CD4-positive, alpha-beta T cell (primary cell): ENCODE data around the gene G6PD. TPM values are rescaled to one million over a fixed set of nuclear protein-coding genes. Genes with fewer than 3 reads are reported as not detected.

Experiments used
- ATAC-seq: fragments of 200-7000 bp; cut with Tn5 transposase; one replicate; pipeline ENCODE4 v1.10.0; 2022; ENCODE audit warnings: mild to moderate bottlenecking; ENCODE audit not compliant: poor library complexity
- CTCF ChIA-PET: fragments of 350-600 bp; sonication (Branson Sonifier 250); formaldehyde crosslinking; loops from one replicate; lab custom pipeline; 2021; ENCODE audit warnings: antibody characterized with exemption, inconsistent platforms; lab: Charles Lee
- POLR2A ChIA-PET: fragments of 350-600 bp; sonication (Branson Sonifier 250); formaldehyde crosslinking; loops from one replicate; lab custom pipeline; 2021; ENCODE audit warnings: antibody characterized with exemption, inconsistent platforms; lab: Charles Lee
- DNase-seq, 14 experiments: peaks; one replicate each; pipeline ENCODE4 v3.0.0-alpha.2; 2013 to 2020; ENCODE audit warnings: mixed read lengths in 2 of 14
- H3K27ac ChIP-seq, 2 donors: one replicate each; pipeline versions ENCODE4 v1.5.1 to v1.7.0; 2013; ENCODE audit warnings: low read length in 2 of 2, low read depth in 1 of 2, mild to moderate bottlenecking in 1 of 2
- H3K27me3 ChIP-seq, 2 experiments: 1 replicate in 1 of 2; 2 replicates in 1 of 2; pipeline versions ENCODE4 v1.6.1 to v1.7.0; 2013; ENCODE audit warnings: low read length in 2 of 2, control low read depth in 1 of 2, mild to moderate bottlenecking in 1 of 2, moderate library complexity in 1 of 2; ENCODE audit not compliant: insufficient read depth in 2 of 2, control insufficient read depth in 1 of 2
- H3K36me3 ChIP-seq: one replicate; pipeline ENCODE4 v1.6.1; 2013; ENCODE audit warnings: low read length, control low read depth; ENCODE audit not compliant: insufficient read depth
- H3K4me1 ChIP-seq: one replicate; pipeline ENCODE4 v1.6.1; 2013; ENCODE audit warnings: low read length, control low read depth; ENCODE audit not compliant: insufficient read depth
- H3K4me3 ChIP-seq: one replicate; pipeline ENCODE4 v1.5.1; 2013; ENCODE audit warnings: mild to moderate bottlenecking, low read length, moderate library complexity
- H3K9me3 ChIP-seq, 2 experiments: 1 replicate in 1 of 2; 2 replicates in 1 of 2; pipeline versions ENCODE4 v1.6.1 to v1.7.0; 2013; ENCODE audit warnings: low read length in 2 of 2, mild to moderate bottlenecking in 2 of 2, control low read depth in 1 of 2, moderate library complexity in 1 of 2; ENCODE audit not compliant: control insufficient read depth in 1 of 2, insufficient read depth in 1 of 2
- H3K27ac Mint-ChIP-seq: one replicate; pipeline ENCODE4 v1.8.0; 2020; ENCODE audit warnings: mixed read lengths
- H3K27me3 Mint-ChIP-seq: one replicate; pipeline ENCODE4 v1.8.0; 2021; ENCODE audit warnings: mixed read lengths
- H3K36me3 Mint-ChIP-seq: one replicate; pipeline ENCODE4 v1.8.0; 2021; ENCODE audit warnings: low read depth, mixed read lengths
- H3K4me1 Mint-ChIP-seq: one replicate; pipeline ENCODE4 v1.8.0; 2021; ENCODE audit warnings: low read depth, mixed read lengths
- H3K4me3 Mint-ChIP-seq: one replicate; pipeline ENCODE4 v1.8.0; 2020; ENCODE audit warnings: mild to moderate bottlenecking, mixed read lengths
- H3K9me3 Mint-ChIP-seq: one replicate; pipeline ENCODE4 v1.8.0; 2020; ENCODE audit warnings: mixed read lengths
- intact Hi-C, 2 experiments: fragments of 100-400 bp; cut with DNase I in 1 of 2; cut with micrococcal nuclease in 1 of 2; formaldehyde crosslinking; loops; one replicate each; pipeline versions ENCODE4 v1.15.1 to v1.9.0; 2023 to 2025; cut with DNase I, micrococcal nuclease
- total RNA-seq, 174 experiments: library from RNA in 2 of 174; stranded (reverse) in 2 of 174; gene quantifications; one replicate each; pipeline ENCODE4 v1.2.3 and lab custom pipeline; 2021 to 2026
- TF ChIP-seq, protein P1 (sequence below): fragments of 200-600 bp; IDR thresholded peaks from one replicate; pipeline ENCODE4 v1.8.0; 2022; ENCODE audit warnings: antibody characterized with exemption, mild to moderate bottlenecking

G6PD gene
- total RNA-seq, 2 experiments from 2014 or later, result 17.4 to 20.3 TPM

DNA sequence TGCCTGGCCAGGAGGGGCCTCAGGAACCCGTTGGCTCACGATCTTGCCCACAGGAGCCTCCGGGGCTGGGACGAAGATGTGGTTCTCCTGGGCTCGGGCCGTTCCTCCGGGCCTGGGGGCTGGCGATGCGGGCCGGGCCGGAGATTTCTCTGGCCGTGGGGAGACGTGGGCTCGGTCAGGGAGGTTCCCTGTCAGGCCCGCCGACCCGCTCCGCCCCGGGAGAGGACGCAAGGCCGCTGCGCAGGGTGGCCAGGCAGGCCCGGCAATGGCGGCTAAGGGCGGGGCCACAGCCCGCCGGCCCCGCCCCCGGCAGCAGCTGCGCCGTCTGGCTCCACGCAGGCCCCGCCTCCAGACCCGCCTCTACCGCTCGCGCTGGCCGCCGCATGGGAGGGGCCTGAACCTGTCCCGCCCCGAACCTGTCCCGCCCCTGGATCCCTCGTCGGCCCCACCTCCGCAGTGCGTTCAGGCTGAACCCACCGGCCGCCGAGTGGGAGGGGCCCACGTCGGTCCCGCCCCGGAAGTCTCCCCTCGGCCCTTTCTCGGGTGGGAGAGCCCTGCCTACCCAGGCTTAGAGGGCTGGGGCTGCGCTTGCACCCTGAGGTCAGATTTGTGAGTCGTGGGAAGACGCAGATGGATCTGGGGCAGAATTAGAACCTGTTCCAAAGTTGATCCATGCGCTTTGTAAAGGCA, 30.5 kb downstream of the G6PD start, which contains the start of gene FAM3A:
FAM3A (minus strand) TSS at position 267 of the 690 bp plus-strand sequence. CDS start 460 bp downstream, outside the sequence.
- ChIA-PET POLR2A (interaction anchor here (0.6 to 3.8 kb wide), 18 partner anchors 11 to 419 kb away, joined by 3 to 35 read pairs (median 3); partner anchors contain the start of genes FLNA, LAGE3, RPL10 and SLC10A3), CTCF (interaction anchor here (2.5 kb wide), 1 partner anchor 11 kb away, joined by 8 read pairs; no protein-coding TSS in a partner anchor)

GRCh38 chrX:154515090-154515965, 31.3 kb downstream of the G6PD start:
- peak overlapping the region; percentile 78 for H3K4me3 ChIP-seq
- peak overlapping the region; percentile 41 to 76 for H3K27ac ChIP-seq
- no peaks in the 10 kb centered on the region for H3K27me3 ChIP-seq
- Mint-ChIP-seq H3K4me3 (peak overlapping the region; percentile 86), H3K36me3 (peaks cover 15% of the 10 kb centered on the region), H3K9me3 (no peaks in the 10 kb centered on the region), H3K4me1 (peaks cover 27% of the 10 kb centered on the region), H3K27ac (peak overlapping the region; percentile 81), H3K27me3 (no peaks in the 10 kb centered on the region)
- intact Hi-C loops, result loop anchor here in 1 of 2 experiments (5.0 kb wide), 1 partner anchor 38 kb away; the partner anchor contains the start of gene LAGE3
- H3K9me3 ChIP-seq, result no peaks in the 10 kb centered on the region
- ChIA-PET CTCF (no interaction called here), POLR2A (interaction anchor here (0.8 to 3.8 kb wide), 12 partner anchors 11 to 146 kb away, joined by 3 to 35 read pairs (median 4); partner anchors contain the start of genes LAGE3, RPL10, SLC10A3 and UBL4A)
- no peaks in the 10 kb centered on the region for H3K36me3 ChIP-seq
- ATAC-seq (no peak), DNase-seq (peak in 5 of 14 experiments; percentile 11 to 58 (median 36))
- H3K4me1 ChIP-seq, result peaks cover 46% of the 10 kb centered on the region
- TF ChIP-seq, protein P1, sequence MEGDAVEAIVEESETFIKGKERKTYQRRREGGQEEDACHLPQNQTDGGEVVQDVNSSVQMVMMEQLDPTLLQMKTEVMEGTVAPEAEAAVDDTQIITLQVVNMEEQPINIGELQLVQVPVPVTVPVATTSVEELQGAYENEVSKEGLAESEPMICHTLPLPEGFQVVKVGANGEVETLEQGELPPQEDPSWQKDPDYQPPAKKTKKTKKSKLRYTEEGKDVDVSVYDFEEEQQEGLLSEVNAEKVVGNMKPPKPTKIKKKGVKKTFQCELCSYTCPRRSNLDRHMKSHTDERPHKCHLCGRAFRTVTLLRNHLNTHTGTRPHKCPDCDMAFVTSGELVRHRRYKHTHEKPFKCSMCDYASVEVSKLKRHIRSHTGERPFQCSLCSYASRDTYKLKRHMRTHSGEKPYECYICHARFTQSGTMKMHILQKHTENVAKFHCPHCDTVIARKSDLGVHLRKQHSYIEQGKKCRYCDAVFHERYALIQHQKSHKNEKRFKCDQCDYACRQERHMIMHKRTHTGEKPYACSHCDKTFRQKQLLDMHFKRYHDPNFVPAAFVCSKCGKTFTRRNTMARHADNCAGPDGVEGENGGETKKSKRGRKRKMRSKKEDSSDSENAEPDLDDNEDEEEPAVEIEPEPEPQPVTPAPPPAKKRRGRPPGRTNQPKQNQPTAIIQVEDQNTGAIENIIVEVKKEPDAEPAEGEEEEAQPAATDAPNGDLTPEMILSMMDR, result no peak

More for the DNA sequence above, 30.5 kb downstream of the G6PD start, which contains the start of gene FAM3A:
- peak within 1 kb of the TSS; percentile 91 for H3K27ac Mint-ChIP-seq
- Histone ChIP-seq H3K36me3 (no peaks in the 10 kb centered on the region), H3K27ac (peak within 1 kb of the TSS; percentile 41 to 76), H3K4me3 (peak within 1 kb of the TSS; percentile 78), H3K4me1 (peaks cover 44% of the 10 kb centered on the region), H3K27me3 (no peaks in the 10 kb centered on the region), H3K9me3 (no peaks in the 10 kb centered on the region)
- intact Hi-C loops, result loop anchor here in 1 of 2 experiments (2.0 to 5.0 kb wide), 3 partner anchors 17 to 39 kb away; partner anchors contain the start of gene LAGE3
- peak; percentile 95 for ATAC-seq
- peak within 1 kb of the TSS; percentile 89 for H3K4me3 Mint-ChIP-seq
- no peaks in the 10 kb centered on the region for H3K9me3 Mint-ChIP-seq
- peak; percentile 88 to 95 (median 92) for DNase-seq
- H3K36me3 Mint-ChIP-seq, result peaks cover 11% of the 10 kb centered on the region
- H3K27me3 Mint-ChIP-seq, result no peaks in the 10 kb centered on the region
- TF ChIP-seq, protein P1, result no peak
- peaks cover 22% of the 10 kb centered on the region for H3K4me1 Mint-ChIP-seq

DNA sequence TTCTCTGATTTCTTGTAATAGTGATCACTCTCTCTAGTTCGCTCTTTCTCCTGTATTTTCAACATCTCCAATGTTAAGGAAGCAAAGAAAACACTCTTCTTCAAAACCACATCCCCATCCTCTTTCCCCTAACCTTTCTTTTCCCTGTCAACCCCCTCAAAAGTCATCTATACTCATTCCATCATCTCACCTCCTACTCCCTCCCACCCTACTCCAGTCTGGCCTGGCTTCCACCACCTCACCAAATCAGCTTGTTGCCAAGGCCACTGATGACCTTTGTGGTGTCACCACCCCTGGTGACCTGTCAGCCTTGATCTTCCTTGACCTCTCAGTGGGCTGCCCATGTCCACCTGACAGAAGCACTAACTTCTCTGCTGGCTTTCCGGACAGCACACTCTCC, 32.9 kb downstream of the G6PD start:
- no peaks in the 10 kb centered on the region for H3K27me3 ChIP-seq
- peaks cover 27% of the 10 kb centered on the region for H3K4me1 Mint-ChIP-seq
- no peaks in the 10 kb centered on the region for H3K9me3 ChIP-seq
- H3K27me3 Mint-ChIP-seq, result no peaks in the 10 kb centered on the region
- peaks cover 46% of the 10 kb centered on the region for H3K4me1 ChIP-seq
- peaks cover 6% of the 10 kb centered on the region for H3K36me3 ChIP-seq
- ChIA-PET CTCF (no interaction called here), POLR2A (interaction anchor here (3.5 kb wide), 1 partner anchor 27 kb away, joined by 18 read pairs; the partner anchor contains the start of gene UBL4A)
- H3K36me3 Mint-ChIP-seq, result peaks cover 19% of the 10 kb centered on the region
- H3K4me3 ChIP-seq, result no peak overlapping the region
- H3K27ac Mint-ChIP-seq, result peak overlapping the region; percentile 57
- TF ChIP-seq, protein P1, result no peak
- no peaks in the 10 kb centered on the region for H3K9me3 Mint-ChIP-seq
- DNase-seq, result no peak
- peak overlapping the region; percentile 48 for H3K4me3 Mint-ChIP-seq
- intact Hi-C loops, result no loop called here
- ATAC-seq, result no peak
- H3K27ac ChIP-seq, result no peak overlapping the region
